Stimulated activated CD8-positive, alpha-beta memory T cell treated with anti-CD3 and anti-CD28 coated beads, Interleukin-2, amount 100 ng/mL, for 48 hours (primary cell): Measurements from ENCODE around the gene KSR1.
"Not testable (repeated sequence)": the region's sequence is repeated elsewhere in the genome, so short reads cannot be mapped to it uniquely, and the experiment has no call there.

Experiments
- DNase-seq, 2 donors: peaks; one replicate each; pipeline ENCODE4 v3.0.0-alpha.2; 2020; ENCODE audit warnings: low read depth in 2 of 2

KSR1 gene

GRCh38 chr17:27657620-27658019 lies 201.4 kb downstream of the KSR1 start:
- no peak for DNase-seq

DNA sequence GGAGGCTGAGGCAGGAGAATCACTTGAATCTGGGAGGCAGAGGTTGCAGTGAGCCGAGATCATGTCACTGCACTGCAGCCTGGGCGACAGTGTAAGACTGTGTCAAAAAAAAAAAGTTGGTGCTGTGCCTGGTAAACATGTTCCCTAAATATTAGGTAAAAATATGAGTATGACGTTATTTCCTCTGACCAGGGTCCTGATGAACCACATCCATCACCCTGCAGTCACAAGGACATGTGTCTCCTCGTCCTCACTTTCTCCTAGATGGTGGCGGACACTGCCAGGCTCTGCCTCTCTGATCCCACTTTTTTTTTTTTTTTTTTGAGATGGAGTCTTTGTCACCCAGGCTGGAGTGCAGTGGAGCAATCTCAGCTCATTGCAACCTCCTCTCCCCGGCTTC lies 203.4 kb downstream of the KSR1 start:
- DNase-seq = no peak

- DNase-seq = no peak
Measured at GRCh38 chr17:27660436-27660835, 204.2 kb downstream of the KSR1 start.

DNA sequence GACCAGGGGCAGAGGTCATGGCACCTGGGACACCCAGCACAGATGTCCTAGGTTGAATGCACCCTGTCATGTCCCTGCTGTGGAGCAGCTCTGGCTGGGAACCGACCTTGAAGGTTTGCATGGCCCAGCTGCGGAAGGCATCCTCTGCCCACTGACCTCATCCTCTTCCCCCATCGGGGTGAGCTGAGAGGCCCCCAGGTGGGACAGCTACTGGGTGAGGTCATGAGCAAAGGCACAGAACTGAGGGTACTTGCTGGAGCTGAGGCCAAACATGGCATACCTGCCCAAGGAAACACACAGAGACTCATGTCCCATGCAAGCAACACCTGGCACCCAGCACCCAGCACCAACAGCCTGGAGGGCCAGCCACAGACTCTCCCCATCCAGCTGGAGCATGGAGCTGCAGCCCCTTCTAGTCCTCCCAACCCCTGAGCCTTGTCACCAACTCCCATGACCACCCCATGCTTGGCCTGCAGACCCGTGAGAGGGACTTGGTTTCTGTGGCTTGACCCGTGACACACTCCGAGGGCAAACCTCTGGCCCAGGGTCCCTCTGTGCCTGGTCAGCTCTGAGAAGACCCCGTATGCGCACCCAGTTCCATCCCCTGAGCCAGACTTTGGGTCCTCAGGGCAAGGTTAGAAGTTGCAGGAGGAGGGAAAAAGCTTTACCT lies 207.8 kb downstream of the KSR1 start:
- no peak for DNase-seq

GRCh38 chr17:27664606-27664965 lies 208.3 kb downstream of the KSR1 start:
- DNase-seq = no peak

DNA sequence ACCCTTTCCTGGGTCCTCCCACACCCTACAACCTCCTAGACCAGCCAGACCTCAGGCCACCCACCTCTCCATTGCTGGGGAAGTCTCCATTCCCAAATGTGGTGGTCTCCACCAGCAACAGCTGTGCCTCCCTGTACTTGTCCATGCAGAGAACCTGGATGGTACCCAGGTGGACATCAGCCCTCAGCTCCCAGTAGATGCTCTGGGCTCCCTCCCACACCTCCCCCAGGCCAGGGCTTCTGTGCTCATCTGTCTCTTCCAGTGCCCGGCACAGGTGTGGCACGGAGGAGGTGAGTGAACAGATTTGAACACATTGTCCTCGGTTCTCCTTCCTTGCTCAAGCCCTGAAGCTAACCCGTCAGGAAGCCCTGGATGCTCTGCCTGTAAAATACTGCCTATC lies 209.3 kb downstream of the KSR1 start:
- DNase-seq = no peak

- DNase-seq = not testable (repeated sequence)
Measured at GRCh38 chr17:27666270-27666669, 210.0 kb downstream of the KSR1 start.

DNA sequence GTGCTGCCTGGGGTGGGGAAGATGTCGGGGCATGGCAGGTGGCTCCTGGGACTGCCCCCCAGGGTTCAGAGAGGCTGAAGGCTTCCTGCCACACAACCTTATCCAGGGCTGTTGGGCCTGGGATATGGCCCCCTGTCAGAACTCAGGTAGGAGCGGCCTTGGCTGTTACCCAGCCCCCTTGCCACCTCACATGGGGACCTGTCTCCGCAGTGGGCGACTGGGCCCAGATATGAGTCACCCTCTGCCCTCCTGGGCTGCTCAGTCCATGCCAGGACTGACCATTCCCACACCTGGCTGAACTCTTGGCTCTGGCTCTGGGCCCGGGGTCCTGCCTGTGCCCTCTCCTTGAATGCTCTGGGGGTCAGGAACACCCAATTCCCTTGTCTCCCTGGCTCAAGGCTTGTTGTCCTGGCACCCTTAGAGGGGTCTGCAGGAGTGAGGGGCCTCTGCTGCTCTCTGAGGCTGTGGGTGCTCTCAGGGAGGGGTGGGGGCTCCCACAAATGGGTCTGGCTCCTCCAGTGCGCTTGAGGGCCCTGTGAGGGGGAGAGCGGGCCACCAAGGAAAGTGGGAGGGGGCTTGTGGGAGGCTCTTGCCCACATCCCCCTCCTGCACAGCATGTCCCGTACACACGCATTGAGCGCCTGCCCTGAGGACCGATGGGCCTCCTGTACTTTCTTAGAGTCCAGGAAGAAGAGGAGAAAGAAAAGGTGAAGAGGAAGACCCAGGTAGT lies 210.7 kb downstream of the KSR1 start:
- no peak for DNase-seq

GRCh38 chr17:27667656-27668487 lies 211.6 kb downstream of the KSR1 start:
- DNase-seq = no peak

GRCh38 chr17:27668488-27668823 lies 212.2 kb downstream of the KSR1 start:
- DNase-seq = no peak

DNA sequence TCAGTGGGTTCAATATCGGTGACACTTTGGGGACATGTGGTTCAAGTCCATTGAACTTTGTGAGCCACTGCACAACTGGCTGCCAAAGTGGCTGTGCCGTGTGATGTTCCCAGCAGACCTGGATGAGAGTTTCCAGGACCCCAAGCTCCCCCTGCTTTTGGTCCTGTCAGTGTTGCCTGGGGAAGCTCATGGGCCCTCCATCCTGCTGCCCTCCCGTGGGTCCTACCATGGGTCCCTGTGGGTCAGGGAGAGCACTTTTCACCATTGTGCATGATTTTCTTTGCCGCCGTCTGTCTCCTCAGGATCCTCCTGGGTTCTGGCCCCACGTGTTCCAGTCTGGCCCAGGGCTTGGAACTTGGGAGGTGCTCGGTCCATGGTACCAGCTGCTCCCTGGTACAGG lies 212.9 kb downstream of the KSR1 start:
- no peak for DNase-seq

- no peak for DNase-seq
Measured at GRCh38 chr17:27669850-27670249, 213.6 kb downstream of the KSR1 start.

DNA sequence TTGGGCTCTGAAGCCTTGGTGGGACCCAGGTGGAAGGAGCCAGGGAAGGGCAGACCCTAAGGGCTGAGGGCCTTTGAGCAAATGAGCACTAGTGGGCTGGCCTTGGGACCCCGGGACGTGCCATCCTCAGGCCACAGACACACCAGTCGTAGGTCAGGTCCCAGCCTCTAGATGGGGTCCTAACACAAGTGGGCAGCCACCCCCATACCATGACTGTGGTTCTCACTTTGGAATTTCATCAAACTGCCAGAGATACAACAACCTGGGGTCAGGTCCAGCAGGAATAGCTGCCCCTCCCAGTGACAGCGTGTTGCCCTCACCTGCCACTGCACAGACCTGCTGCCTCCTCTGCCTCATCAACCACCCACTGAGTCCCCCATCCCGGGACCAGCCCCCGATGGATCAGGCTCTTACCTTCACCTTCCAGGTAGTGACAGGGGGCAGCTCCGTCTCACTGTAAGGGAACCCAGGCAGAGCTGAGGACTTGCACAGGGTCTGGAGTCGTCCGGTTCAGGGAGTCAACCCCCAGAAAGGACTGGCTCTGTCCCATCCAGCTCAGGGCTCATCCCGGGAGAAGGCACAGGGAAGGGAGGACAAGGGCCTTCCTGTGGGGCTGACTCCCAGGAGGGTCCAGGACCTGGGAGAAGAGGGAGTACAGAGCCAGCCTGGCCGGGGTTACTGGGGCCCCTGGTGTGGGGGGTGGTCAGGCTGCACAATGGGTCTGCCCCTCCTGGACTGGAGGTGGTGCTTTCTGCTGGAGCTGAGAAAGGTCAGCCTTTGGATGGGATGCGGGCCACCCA lies 214.7 kb downstream of the KSR1 start:
- DNase-seq = no peak

DNA sequence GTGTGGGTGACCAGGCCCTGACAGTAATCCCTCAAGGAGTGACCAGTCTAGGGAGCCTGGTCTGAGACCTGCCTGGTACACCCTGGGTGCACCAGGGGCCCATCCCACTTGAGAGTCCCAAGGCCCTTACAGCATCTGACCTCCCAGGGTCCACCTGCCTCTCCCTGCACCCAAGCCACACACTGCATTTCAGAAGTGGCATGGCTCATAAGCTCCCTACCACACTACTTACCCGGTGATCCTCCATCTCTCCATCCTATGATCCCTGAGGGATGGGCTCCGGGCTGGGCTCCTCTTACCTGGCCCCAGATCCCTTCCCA lies 215.3 kb downstream of the KSR1 start:
- no peak for DNase-seq

GRCh38 chr17:27671977-27672480 lies 215.8 kb downstream of the KSR1 start:
- not testable (repeated sequence) for DNase-seq

DNA sequence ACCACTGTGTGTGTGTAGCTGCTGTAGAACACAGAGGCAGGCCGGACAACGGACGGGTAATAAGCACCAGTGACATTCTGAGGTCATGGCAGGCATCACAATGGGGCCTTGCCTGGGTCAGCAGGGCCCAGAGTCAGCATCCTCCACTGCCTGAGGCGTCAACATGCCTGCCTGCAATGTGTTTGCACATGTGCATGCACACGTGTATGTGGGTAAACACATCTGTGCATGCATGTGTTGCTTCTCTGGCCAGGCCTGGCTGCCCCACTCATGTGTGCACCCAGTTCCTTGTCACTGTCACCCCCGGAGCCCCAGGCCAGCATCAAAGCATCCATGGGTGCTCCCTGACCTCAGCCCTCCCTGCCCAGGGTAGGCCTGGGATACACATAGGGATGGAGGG lies 218.1 kb downstream of the KSR1 start:
- DNase-seq = no peak
